Stimulated activated naive CD4-positive, alpha-beta T cell (primary cell): Measurements from ENCODE around the gene AGMO.

ENCODE experiments used
- DNase-seq, 6 experiments: peaks; one replicate each; lab custom pipeline; 2025; lab: John Stamatoyannopoulos, UW

Gene AGMO

DNA sequence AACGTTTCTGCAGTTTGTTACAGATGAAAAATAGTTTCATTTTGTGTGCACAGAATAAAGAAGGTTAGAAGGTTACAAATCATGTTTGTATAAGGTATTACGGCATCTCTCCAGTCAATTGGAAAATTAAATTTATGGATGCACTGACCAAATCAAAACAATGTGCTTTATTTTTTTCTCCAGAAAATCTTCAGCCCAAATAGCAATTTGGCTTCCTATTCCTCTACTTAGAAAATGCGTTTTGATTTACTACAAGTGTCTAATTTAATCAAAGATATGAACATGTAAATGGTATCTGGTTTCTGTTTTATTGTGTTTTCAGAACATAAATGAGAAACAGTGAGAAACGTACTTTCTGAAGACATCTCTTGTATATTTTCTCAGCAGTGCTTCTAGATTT, 63.4 kb downstream of the AGMO start:
- DNase-seq = no peak

DNA sequence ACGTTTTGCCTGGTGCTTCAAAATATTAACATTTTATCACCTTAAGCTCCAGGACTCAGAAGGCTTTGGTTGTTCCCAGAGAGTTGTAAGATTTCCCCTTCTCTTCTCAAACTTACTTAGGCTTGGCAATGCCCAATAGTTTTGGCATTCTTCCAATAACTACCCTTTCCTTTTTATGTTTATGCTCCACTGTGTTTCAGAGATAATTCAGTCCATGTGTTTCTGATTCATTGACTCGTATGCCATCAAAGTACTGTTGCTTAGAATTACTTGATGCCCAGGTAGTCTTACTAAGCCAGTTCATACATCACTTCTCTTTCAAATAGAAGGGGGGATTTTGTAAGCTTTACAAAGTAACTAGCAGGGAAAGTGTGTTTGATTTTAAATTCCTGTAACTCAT, 66.6 kb downstream of the AGMO start:
- no peak for DNase-seq

DNA sequence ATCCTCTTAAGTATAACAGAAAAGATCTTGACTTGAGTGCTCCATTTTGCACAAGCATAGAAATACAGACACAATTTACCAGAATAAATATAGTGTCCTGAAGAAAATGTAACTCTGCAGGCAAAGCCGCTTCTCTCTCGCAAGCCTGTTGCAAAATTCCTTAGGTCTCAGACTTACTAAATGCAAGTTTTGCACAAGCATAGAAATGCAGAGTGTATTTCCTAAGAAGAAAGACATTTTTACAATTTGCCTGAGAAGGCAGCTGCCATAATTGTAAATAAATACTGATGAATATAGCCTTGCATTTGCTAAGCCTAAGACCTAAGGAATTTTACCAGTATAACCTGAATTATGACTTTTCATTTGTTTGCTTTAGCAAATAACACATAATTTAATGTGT, 67.1 kb downstream of the AGMO start:
- no peak for DNase-seq

DNA sequence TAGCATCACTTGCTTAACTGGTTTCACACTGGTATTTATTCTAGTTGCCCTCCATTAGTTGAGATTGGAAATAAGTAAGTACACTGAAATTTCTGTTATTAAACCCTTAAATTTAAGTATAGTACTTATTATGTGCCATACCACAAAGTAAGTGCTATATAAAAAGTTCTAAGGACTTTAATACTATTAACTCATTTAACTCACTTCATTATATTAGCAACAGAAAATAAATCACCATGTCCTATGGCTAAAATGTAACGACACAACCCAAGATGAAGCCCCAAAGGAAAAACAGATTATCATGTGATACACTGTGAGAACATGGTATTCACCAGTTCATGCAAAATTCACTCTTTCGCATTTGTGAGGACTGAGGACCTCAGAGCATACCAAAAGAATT, 70.5 kb downstream of the AGMO start:
- no peak for DNase-seq

GRCh38 chr7:15490291-15490690, 71.5 kb downstream of the AGMO start:
- DNase-seq = no peak

- DNase-seq = no peak
These were observed 72.0 kb downstream of the AGMO start for GRCh38 chr7:15489861-15490260.

- DNase-seq = no peak
These were observed 72.4 kb downstream of the AGMO start for GRCh38 chr7:15489383-15489782.

DNA sequence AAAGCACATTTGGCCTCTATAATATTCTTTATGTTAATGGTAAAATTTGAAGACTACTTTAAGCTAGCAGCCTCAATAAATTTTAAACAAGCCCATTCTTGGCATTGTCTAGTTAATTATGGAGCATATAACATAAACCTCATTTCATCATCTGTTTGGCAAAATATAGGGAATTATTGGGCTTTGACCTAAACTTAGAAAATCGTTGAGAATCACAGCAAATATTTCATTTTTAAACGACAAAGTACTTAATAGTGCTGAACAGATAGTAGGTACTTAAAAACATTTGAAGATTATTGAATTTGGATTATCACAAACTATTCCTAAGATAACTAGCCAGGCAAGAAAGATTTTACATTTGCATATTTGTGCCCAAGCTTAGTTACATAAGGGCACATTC, 73.4 kb downstream of the AGMO start:
- DNase-seq = no peak

GRCh38 chr7:15487896-15488295, 73.9 kb downstream of the AGMO start:
- no peak for DNase-seq

- DNase-seq = no peak
These were observed 75.8 kb downstream of the AGMO start for GRCh38 chr7:15485998-15486397.

DNA sequence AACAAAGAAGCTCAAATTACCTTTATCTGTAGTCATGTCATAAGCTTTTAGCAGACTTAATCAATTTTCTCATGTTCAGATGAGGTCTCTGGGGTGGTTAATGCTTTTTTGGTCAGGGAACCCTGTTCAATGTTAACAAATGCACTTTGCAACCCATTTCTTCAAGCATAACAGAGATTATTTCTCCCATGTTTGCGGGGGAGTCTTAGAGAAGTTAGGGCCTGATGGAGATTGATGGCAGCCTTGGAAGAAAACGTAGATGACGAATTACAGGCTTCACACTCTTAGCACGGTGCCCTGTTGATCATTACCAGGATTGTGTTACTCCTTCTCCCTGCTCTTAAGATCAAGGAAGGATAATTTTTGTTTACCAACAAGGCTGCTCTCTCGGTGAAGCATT, 76.4 kb downstream of the AGMO start:
- no peak for DNase-seq

DNA sequence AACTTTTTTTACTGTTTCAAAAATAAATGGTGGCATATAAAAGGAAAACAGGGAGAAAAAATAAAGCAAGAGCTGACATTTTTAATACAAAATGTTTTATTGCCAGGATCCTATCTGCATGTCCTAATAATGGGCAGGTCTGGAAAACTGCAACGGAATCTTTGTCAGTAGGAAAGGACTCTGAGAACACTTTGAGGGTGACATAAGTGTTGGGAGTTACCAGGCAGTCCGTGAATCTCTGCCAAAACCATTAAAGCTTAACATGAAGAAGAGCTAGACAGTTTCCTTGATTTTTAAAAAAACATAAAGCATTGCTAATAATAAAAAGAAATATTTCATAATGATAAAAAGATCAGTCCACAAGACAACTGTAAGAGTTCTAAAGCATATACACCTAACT, 80.7 kb downstream of the AGMO start:
- DNase-seq = no peak

- DNase-seq = no peak
These were observed 83.4 kb downstream of the AGMO start for GRCh38 chr7:15478401-15478800.

- no peak for DNase-seq
These were observed 85.3 kb downstream of the AGMO start for GRCh38 chr7:15476531-15476918.

- no peak for DNase-seq
These were observed 85.8 kb downstream of the AGMO start for GRCh38 chr7:15475808-15476530.

GRCh38 chr7:15471669-15471950, 90.2 kb downstream of the AGMO start:
- DNase-seq = no peak

DNA sequence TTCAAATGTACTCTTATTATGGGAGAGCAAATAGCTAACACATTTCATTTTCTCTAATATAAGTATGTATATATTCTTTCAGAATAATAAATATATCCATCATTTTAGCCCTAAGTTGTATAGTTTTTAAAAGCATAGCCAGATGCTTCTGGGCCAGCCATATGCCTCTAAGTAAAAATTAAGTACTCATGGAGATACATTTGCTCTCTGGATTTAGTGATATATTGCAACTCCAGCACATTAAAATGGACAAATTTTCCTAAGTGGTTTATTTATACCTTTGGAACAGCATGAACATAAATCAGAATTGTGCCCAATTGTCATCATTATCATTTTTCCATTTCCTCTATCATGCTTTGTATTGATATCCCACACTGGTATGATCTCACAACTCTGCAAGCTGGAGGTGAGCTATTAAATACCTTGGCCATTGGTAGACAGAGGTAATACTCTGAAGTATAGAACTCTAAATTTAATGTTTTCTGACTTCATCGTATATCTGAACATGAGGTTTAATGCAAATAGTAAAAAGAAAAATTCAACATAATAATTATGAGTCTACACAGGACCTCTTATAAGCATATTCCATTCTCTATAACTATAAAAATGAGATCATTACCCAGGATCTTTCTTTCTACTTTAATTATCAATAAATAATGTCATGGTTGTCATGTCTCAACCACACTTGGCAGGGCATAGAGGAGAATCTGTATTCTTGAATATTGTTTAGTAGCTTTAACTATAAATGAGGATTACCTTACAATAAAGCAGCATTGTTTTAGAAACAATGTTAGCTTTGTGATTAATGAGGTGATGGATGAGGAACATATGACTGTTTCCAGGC, 90.8 kb downstream of the AGMO start:
- DNase-seq = no peak

GRCh38 chr7:15464667-15465121, 97.1 kb downstream of the AGMO start:
- no peak for DNase-seq

DNA sequence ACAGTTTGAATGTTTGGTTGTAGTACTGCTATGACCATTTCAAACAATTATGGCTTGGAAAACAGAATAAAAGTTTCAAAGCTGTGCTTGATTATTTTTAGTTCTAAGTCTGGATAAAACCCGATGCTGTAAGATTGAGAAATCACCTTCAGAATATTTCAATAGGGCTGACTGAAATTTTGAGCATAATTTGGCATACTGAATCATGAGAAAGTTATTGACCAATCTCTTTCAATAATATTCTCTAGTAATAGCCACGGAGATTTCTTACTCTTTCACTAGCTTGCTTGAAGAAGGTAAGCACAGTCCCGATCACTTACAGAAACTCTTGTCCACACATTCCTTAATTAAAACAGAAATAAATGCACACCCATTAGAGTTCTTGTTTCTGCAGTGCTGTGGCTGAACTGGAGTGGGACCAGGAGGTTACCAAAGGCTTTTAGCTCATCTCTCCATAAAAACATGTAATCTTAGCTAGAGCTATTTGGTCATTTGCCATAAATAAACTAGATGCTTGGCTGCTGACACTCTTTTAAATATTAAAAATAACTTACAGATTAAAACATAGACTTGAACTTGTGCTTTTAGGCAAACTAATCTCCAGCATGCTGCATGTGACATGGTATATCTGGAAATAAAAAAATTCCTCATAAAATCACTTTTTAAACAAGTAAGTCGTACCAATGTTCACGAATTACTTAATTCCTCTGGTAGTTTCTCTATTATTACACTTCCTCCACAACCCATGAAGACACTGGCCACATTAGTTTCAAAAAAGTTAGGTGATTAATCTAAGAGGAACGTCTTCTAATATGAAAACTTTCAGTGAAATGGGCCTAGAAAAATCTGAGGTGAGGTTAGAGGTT, 97.8 kb downstream of the AGMO start:
- no peak for DNase-seq

DNA sequence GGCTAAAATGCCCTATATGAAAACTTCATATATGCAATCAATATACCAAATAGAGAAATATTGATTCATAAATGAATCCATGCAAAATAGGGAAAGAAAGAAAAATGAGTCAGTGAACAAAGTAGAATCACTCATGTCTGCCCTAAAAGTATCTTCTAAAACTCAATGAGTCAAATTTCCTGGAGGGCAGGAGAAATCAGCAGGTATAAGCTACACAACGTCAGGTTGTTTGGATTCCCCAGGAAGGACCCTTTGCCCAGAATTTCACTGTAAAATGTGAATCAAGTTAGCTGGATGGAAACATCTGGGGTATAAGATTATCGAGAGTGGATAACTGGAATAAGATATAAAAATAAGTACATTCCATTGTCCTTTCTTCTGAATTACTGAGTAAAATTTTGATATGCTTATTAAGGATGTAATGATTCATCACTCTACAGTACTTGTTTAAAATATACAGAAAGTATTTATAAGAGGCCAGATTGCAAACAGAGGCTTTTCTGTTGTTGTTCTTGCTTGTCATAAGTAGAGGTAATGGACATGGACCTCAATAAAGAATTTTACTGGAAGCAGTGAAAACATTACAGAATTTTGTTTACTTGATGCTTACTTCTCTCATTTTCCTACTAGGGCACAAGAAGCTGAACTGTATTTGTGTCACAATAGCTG, 99.0 kb downstream of the AGMO start:
- no peak for DNase-seq

- no peak for DNase-seq
These were observed 100.2 kb downstream of the AGMO start for GRCh38 chr7:15461576-15461975.

- DNase-seq = no peak
These were observed 102.7 kb downstream of the AGMO start for GRCh38 chr7:15459018-15459615.
